Activated B cell treated with CpG ODN at 0.5 μM for 24 hours (primary cell): ENCODE measurements around the gene EIF1AD. TPM values are rescaled to one million over a fixed set of nuclear protein-coding genes. Genes with fewer than 3 reads are reported as not detected.

Experiments used
- ATAC-seq: fragments of 200-7000 bp; cut with Tn5 transposase; one replicate; pipeline ENCODE4 v1.10.0; 2021; ENCODE audit warnings: low read depth, mild to moderate bottlenecking, moderate library complexity
- CTCF ChIA-PET: fragments of 350-600 bp; sonication (Branson Sonifier 250); formaldehyde crosslinking; loops from one replicate; lab custom pipeline; 2021; ENCODE audit warnings: antibody characterized with exemption; lab: Charles Lee
- POLR2A ChIA-PET: fragments of 350-600 bp; sonication (Branson Sonifier 250); formaldehyde crosslinking; loops from one replicate; lab custom pipeline; 2021; ENCODE audit warnings: antibody characterized with exemption; lab: Charles Lee
- DNase-seq: peaks from one replicate; pipeline ENCODE4 v3.0.0; 2022
- H3K27ac Mint-ChIP-seq: one replicate; pipeline ENCODE4 v1.8.0; 2020; ENCODE audit warnings: mixed read lengths
- H3K27me3 Mint-ChIP-seq: one replicate; pipeline ENCODE4 v1.8.0; 2021; ENCODE audit warnings: mixed read lengths
- H3K36me3 Mint-ChIP-seq: one replicate; pipeline ENCODE4 v1.8.0; 2021; ENCODE audit warnings: low read depth, mixed read lengths
- H3K4me1 Mint-ChIP-seq: one replicate; pipeline ENCODE4 v1.8.0; 2021; ENCODE audit warnings: mixed read lengths
- H3K4me3 Mint-ChIP-seq: one replicate; pipeline ENCODE4 v1.8.0; 2020; ENCODE audit warnings: mild to moderate bottlenecking, mixed read lengths
- H3K9me3 Mint-ChIP-seq: one replicate; pipeline ENCODE4 v1.8.0; 2020; ENCODE audit warnings: mixed read lengths
- intact Hi-C: fragments of 100-400 bp; cut with micrococcal nuclease; formaldehyde crosslinking; loops from one replicate; pipeline ENCODE4 v1.15.1; 2024
- total RNA-seq: library from RNA; stranded (reverse); gene quantifications from 2 replicates; pipeline ENCODE4 v1.2.3, GENCODE V29; 2022
- TF ChIP-seq, protein P1 (sequence below): fragments of 200-600 bp; IDR thresholded peaks from one replicate; pipeline ENCODE4 v1.8.0; 2022; ENCODE audit warnings: antibody characterized with exemption, mild to moderate bottlenecking

EIF1AD gene
- total RNA-seq, 1 donor from 2014 or later, result 58.9 TPM

- no peaks in the 10 kb centered on the region for H3K4me1 Mint-ChIP-seq
- no peaks in the 10 kb centered on the region for H3K36me3 Mint-ChIP-seq
- no peak for ATAC-seq
- H3K27me3 Mint-ChIP-seq, result peaks cover 4% of the 10 kb centered on the region
- ChIA-PET CTCF (interaction anchor here (1.3 kb wide), 1 partner anchor 59 kb away, joined by 3 read pairs; the partner anchor contains the start of gene FIBP), POLR2A (interaction anchor here (0.7 to 1.0 kb wide), 2 partner anchors 11 to 38 kb away, joined by 4 read pairs; no protein-coding TSS in a partner anchor)
- H3K27ac Mint-ChIP-seq, result no peak overlapping the region
- TF ChIP-seq, protein P1, sequence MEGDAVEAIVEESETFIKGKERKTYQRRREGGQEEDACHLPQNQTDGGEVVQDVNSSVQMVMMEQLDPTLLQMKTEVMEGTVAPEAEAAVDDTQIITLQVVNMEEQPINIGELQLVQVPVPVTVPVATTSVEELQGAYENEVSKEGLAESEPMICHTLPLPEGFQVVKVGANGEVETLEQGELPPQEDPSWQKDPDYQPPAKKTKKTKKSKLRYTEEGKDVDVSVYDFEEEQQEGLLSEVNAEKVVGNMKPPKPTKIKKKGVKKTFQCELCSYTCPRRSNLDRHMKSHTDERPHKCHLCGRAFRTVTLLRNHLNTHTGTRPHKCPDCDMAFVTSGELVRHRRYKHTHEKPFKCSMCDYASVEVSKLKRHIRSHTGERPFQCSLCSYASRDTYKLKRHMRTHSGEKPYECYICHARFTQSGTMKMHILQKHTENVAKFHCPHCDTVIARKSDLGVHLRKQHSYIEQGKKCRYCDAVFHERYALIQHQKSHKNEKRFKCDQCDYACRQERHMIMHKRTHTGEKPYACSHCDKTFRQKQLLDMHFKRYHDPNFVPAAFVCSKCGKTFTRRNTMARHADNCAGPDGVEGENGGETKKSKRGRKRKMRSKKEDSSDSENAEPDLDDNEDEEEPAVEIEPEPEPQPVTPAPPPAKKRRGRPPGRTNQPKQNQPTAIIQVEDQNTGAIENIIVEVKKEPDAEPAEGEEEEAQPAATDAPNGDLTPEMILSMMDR, result no peak
- H3K4me3 Mint-ChIP-seq, result no peak overlapping the region
- DNase-seq, result no peak
- no peaks in the 10 kb centered on the region for H3K9me3 Mint-ChIP-seq
- intact Hi-C loops, result no loop called here
These were observed 54.3 kb downstream of the EIF1AD start for GRCh38 chr11:65947603-65948125.

DNA sequence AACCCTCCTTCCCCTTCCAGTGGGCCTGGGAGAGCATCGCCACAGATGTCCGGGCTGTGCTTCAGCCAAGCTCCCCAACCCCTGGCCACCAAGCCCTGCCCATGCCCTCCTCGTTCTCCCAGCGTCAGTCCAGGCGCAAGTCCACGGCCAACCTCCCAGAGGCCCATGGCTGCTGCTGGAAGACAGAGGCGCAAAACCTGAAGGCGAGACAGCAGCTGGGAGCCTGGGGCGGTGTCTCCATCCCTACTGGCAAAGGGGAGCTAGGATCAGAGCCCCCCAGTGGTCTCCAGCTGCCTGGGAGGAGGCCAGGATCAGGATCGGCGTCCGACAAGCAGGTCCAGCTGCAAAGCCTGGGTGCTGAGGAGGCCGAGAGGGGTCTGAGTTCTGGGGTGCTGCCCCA is 54.8 kb downstream of the EIF1AD start:
- Mint-ChIP-seq H3K27me3 (peaks cover 4% of the 10 kb centered on the region), H3K4me1 (no peaks in the 10 kb centered on the region), H3K27ac (no peak overlapping the region), H3K36me3 (no peaks in the 10 kb centered on the region), H3K9me3 (no peaks in the 10 kb centered on the region), H3K4me3 (no peak overlapping the region)
- TF ChIP-seq, protein P1, result no peak
- DNase-seq (no peak), ATAC-seq (no peak)
- intact Hi-C loops, result no loop called here
- ChIA-PET CTCF (no interaction called here), POLR2A (interaction anchor here (0.5 to 0.7 kb wide), 2 partner anchors 38 to 280 kb away, joined by 4 to 7 read pairs; no protein-coding TSS in a partner anchor)

- Mint-ChIP-seq H3K27me3 (peaks cover 4% of the 10 kb centered on the region), H3K9me3 (no peaks in the 10 kb centered on the region), H3K4me3 (no peak overlapping the region), H3K4me1 (peaks cover 1% of the 10 kb centered on the region), H3K36me3 (no peaks in the 10 kb centered on the region), H3K27ac (no peak overlapping the region)
- ChIA-PET POLR2A (interaction anchor here (0.5 to 0.7 kb wide), 3 partner anchors 160 to 1179 kb away, joined by 5 to 11 read pairs (median 7); no protein-coding TSS in a partner anchor), CTCF (no interaction called here)
- TF ChIP-seq, protein P1, result no peak
- ATAC-seq (no peak), DNase-seq (no peak)
- intact Hi-C loops, result no loop called here
These were observed 55.3 kb downstream of the EIF1AD start for GRCh38 chr11:65946655-65947054.

Other genes starting within 250 kb of the EIF1AD start
- gene AP5B1, start 221.2 kb downstream of the EIF1AD start, total RNA-seq, result 17.4 and 20.9 TPM in 2 replicates
- 0.09 and 0.29 TPM in 2 replicates for gene OVOL1, start 215.1 kb downstream of the EIF1AD start, total RNA-seq
- gene SNX32, start 168.2 kb downstream of the EIF1AD start, total RNA-seq, result 0.37 and 1.0 TPM in 2 replicates
- gene CFL1, start 144.0 kb downstream of the EIF1AD start, total RNA-seq, result 1,079 and 1,089 TPM in 2 replicates
- gene MUS81, start 141.7 kb downstream of the EIF1AD start, total RNA-seq, result 73.8 and 83.1 TPM in 2 replicates
- gene EFEMP2, start 129.4 kb downstream of the EIF1AD start, total RNA-seq, result 3.8 and 6.3 TPM in 2 replicates
- 0.59 and 0.93 TPM in 2 replicates for gene CTSW, start 122.3 kb downstream of the EIF1AD start, total RNA-seq
- gene FIBP, start 113.7 kb downstream of the EIF1AD start, total RNA-seq, result 74.5 and 76.5 TPM in 2 replicates
- gene CCDC85B, start 111.5 kb downstream of the EIF1AD start, total RNA-seq, result 21.6 and 23.4 TPM in 2 replicates
- 1.0 and 1.4 TPM in 2 replicates for gene FOSL1, start 101.8 kb downstream of the EIF1AD start, total RNA-seq
- 28.9 and 31.7 TPM in 2 replicates for gene C11orf68, start 83.1 kb downstream of the EIF1AD start, total RNA-seq
- 64.7 and 75.8 TPM in 2 replicates for gene DRAP1, start 82.7 kb downstream of the EIF1AD start, total RNA-seq
- gene TSGA10IP, start 56.7 kb downstream of the EIF1AD start, total RNA-seq, result not detected in 2 replicates
- gene SART1, start 40.4 kb downstream of the EIF1AD start, total RNA-seq, result 86.6 and 92.3 TPM in 2 replicates
- 220 and 228 TPM in 2 replicates for gene BANF1, start 346 bp upstream of the EIF1AD start, total RNA-seq
- gene CST6, start 9.9 kb upstream of the EIF1AD start, total RNA-seq, result not detected in 2 replicates
- not detected in 2 replicates for gene CATSPER1, start 24.3 kb upstream of the EIF1AD start, total RNA-seq
- not detected in 2 replicates for gene GAL3ST3, start 47.0 kb upstream of the EIF1AD start, total RNA-seq
- gene SF3B2, start 50.2 kb upstream of the EIF1AD start, total RNA-seq, result 198 and 219 TPM in 2 replicates
- 118 and 121 TPM in 2 replicates for gene PACS1, start 68.1 kb upstream of the EIF1AD start, total RNA-seq